MM.1S (cell line): ENCODE data around the gene ATP13A3.

ENCODE experiments used
- CTCF ChIP-seq: fragments of 300-600 bp; sonication (generic); IDR thresholded peaks from 2 replicates; pipeline ENCODE4 v1.5.1; 2016; ENCODE audit warnings: antibody characterized with exemption, low read length, mixed read lengths
- EZH2 ChIP-seq: fragments of 300-600 bp; sonication (generic); optimal IDR thresholded peaks from 2 replicates; pipeline ENCODE3; 2017; ENCODE audit warnings: low read depth, mild to moderate bottlenecking, antibody characterized with exemption, low read length, mixed read lengths
- EZH2phosphoT487 ChIP-seq: fragments of 300-600 bp; sonication (generic); IDR thresholded peaks from 2 replicates; pipeline ENCODE4 v1.6.1; 2018; ENCODE audit warnings: antibody characterized with exemption, low read length

- TF ChIP-seq EZH2phosphoT487 (no peak), CTCF (no peak), EZH2 (no peak)
These were observed 18.7 kb downstream of the ATP13A3 start for GRCh38 chr3:194468086-194468485.
